ENCODE data around the gene USP12.

- TF ChIP-seq EZH2 (IDR thresholded peaks at IDR 0.05): no peak
- TF ChIP-seq POLR2AphosphoS5 (IDR thresholded peaks at IDR 0.05; ENCODE audit: borderline replicate concordance, low read depth, low read length): no peak
- no peak for TF ChIP-seq FOXP2 (optimal IDR thresholded peaks at IDR 0.05; ENCODE audit: control extremely low read depth, extremely low read length, insufficient read depth)
Observed at GRCh38 chr13:27172495-27172842, 858 bp upstream of the USP12 start.

Data from SK-N-MC (cell line).